SK-N-SH (cell line): Measurements from ENCODE around the gene SLC25A33. TPM values are rescaled to one million over a fixed set of nuclear protein-coding genes. Genes with fewer than 3 reads are reported as not detected.

Source experiments
- CTCF ChIA-PET: fragments of 300-600, 350-600 bp; formaldehyde crosslinking; extraction: SDS; loops from one replicate; lab custom pipeline; 2021; lab: Yijun Ruan, JAX
- POLR2A ChIA-PET: fragments of 350-600 bp; sonication (Branson Sonifier 250); formaldehyde crosslinking; extraction: SDS; loops from one replicate; lab custom pipeline; 2020; ENCODE audit warnings: antibody characterized with exemption, inconsistent platforms; lab: Yijun Ruan, JAX
- DNase-seq: peaks from one replicate; pipeline ENCODE4 v3.0.0; 2012
- H2AFZ ChIP-seq: fragments of 200-600 bp; sonication (generic); 2 replicates; pipeline ENCODE4 v1.8.1; 2016; ENCODE audit warnings: antibody characterized with exemption, mild to moderate bottlenecking, low read depth
- H3F3A ChIP-seq: fragments of 200-600 bp; sonication (generic); replicated peaks from 2 replicates; pipeline ENCODE3; 2016; ENCODE audit warnings: antibody characterized with exemption, mild to moderate bottlenecking; ENCODE audit not compliant: insufficient read depth
- H3K27ac ChIP-seq, 2 experiments: fragments of 200-500 bp in 1 of 2; fragments of 200-600 bp in 1 of 2; sonication (Bioruptor generic) in 1 of 2; sonication (generic), shearing (Covaris generic) in 1 of 2; 2 replicates each; pipeline versions ENCODE4 v1.5.1 to v1.6.1; 2014 to 2016; ENCODE audit warnings: low read depth in 2 of 2, inconsistent platforms in 1 of 2, low read length in 1 of 2, mild to moderate bottlenecking in 1 of 2, mixed read lengths in 1 of 2
- H3K27me3 ChIP-seq: fragments of 200-600 bp; sonication (generic), shearing (Covaris generic); 2 replicates; pipeline ENCODE4 v1.6.1; 2016; ENCODE audit warnings: mixed run types; ENCODE audit not compliant: insufficient read depth
- H3K36me3 ChIP-seq, 2 experiments: fragments of 200-500 bp in 1 of 2; fragments of 200-600 bp in 1 of 2; sonication (Bioruptor generic) in 1 of 2; sonication (generic) in 1 of 2; replicated peaks in 1 of 2; 2 replicates each; pipeline versions ENCODE3 to v1.5.1; 2014 to 2016; ENCODE audit warnings: low read length in 1 of 2, mild to moderate bottlenecking in 1 of 2; ENCODE audit not compliant: insufficient read depth in 2 of 2, control insufficient read depth in 1 of 2
- H3K4me1 ChIP-seq, 2 experiments: fragments of 200-500 bp in 1 of 2; fragments of 200-600 bp in 1 of 2; sonication (Bioruptor generic) in 1 of 2; sonication (generic), shearing (Covaris generic) in 1 of 2; 2 replicates each; pipeline versions ENCODE4 v1.5.1 to v1.6.1; 2014 to 2016; ENCODE audit warnings: low read depth in 1 of 2, low read length in 1 of 2, mixed run types in 1 of 2; ENCODE audit not compliant: insufficient read depth in 2 of 2, control insufficient read depth in 1 of 2
- H3K4me2 ChIP-seq: fragments of 200-600 bp; sonication (generic), shearing (Covaris generic); 2 replicates; pipeline ENCODE4 v1.6.1; 2017; ENCODE audit warnings: mixed run types
- H3K4me3 ChIP-seq, 2 experiments: fragments of 200-500 bp in 1 of 2; fragments of 200-600 bp in 1 of 2; sonication (Bioruptor generic) in 1 of 2; sonication (generic), shearing (Covaris generic) in 1 of 2; 2 replicates each; pipeline versions ENCODE4 v1.5.1 to v1.8.1; 2014 to 2016; ENCODE audit warnings: low read depth in 2 of 2, inconsistent platforms in 1 of 2, low read length in 1 of 2, mild to moderate bottlenecking in 1 of 2, mixed read lengths in 1 of 2, moderate library complexity in 1 of 2
- H3K79me2 ChIP-seq: fragments of 200-600 bp; sonication (generic); 2 replicates; pipeline ENCODE4 v1.8.1; 2017; ENCODE audit warnings: mild to moderate bottlenecking; ENCODE audit not compliant: insufficient read depth
- H3K9ac ChIP-seq: fragments of 200-600 bp; sonication (generic); 2 replicates; pipeline ENCODE4 v1.6.1; 2017; ENCODE audit warnings: mixed run types
- H3K9me2 ChIP-seq: fragments of 200-600 bp; sonication (generic); 2 replicates; pipeline ENCODE4 v1.6.1; 2017; ENCODE audit warnings: mixed run types
- H3K9me3 ChIP-seq: fragments of 200-600 bp; sonication (generic); 2 replicates; pipeline ENCODE4 v1.6.1; 2017; ENCODE audit warnings: mixed run types, mild to moderate bottlenecking, moderate library complexity
- H4K20me1 ChIP-seq: fragments of 200-600 bp; sonication (generic); 2 replicates; pipeline ENCODE4 v1.6.1; 2017; ENCODE audit warnings: mild to moderate bottlenecking, mixed run types; ENCODE audit not compliant: insufficient read depth
- ELF1 ChIP-seq: IDR thresholded peaks from 2 replicates; pipeline ENCODE4 v1.4.0; 2012
- EZH2phosphoT487 ChIP-seq: fragments of 200-600 bp; sonication (generic); IDR thresholded peaks from 2 replicates; pipeline ENCODE4 v1.6.1; 2017; ENCODE audit warnings: low read depth, mixed run types, mild to moderate bottlenecking, antibody characterized with exemption, moderate library complexity, borderline replicate concordance
- FOXM1 ChIP-seq: IDR thresholded peaks from 2 replicates; pipeline ENCODE4 v1.4.0; 2012; ENCODE audit warnings: low read depth, mild to moderate bottlenecking
- GATA2 ChIP-seq: sonication (generic); formaldehyde crosslinking; IDR thresholded peaks from 2 replicates; pipeline ENCODE4 v1.5.0; 2020; ENCODE audit warnings: mild to moderate bottlenecking, missing genetic modification reagents
- MEF2A ChIP-seq: IDR thresholded peaks from 2 replicates; pipeline ENCODE4 v1.4.0; 2012; ENCODE audit warnings: low read depth, borderline replicate concordance
- NRF1 ChIP-seq: IDR thresholded peaks from 2 replicates; pipeline ENCODE4 v1.6.1; 2012; ENCODE audit warnings: low read depth, mild to moderate bottlenecking, low read length
- POLR2AphosphoS5 ChIP-seq: IDR thresholded peaks from 2 replicates; pipeline ENCODE4 v1.6.1; 2012; ENCODE audit warnings: low read depth, low read length
- SMC3 ChIP-seq: IDR thresholded peaks from 2 replicates; pipeline ENCODE4 v1.6.1; 2012; ENCODE audit warnings: low read depth, low read length, improper control_type of control experiment
- TAF1 ChIP-seq: IDR thresholded peaks from 2 replicates; pipeline ENCODE4 v1.6.1; 2012; ENCODE audit warnings: low read depth, mild to moderate bottlenecking, low read length, moderate library complexity, borderline replicate concordance
- TCF12 ChIP-seq: IDR thresholded peaks from 2 replicates; pipeline ENCODE4 v1.4.0; 2012
- WGBS: methylation state at CpG from one replicate; pipeline ENCODE4 v1.1.6; 2017; ENCODE audit warnings: low lambda C conversion rate; 5-methylcytosine and 5-hydroxymethylcytosine counted together
- polyA plus RNA-seq, 3 experiments: library from polyadenylated mRNA; depleted of rRNA; stranded (reverse); fragments of >200 nt; gene quantifications; 2 replicates each; pipeline ENCODE4 v1.2.3, GENCODE V29; 2012
- TF ChIP-seq, protein P1 (sequence below): IDR thresholded peaks from 2 replicates; pipeline ENCODE4 v1.4.0; 2012; ENCODE audit warnings: low read depth, borderline replicate concordance
- TF ChIP-seq, protein P2 (sequence below): fragments of 200-600 bp; sonication (generic); IDR thresholded peaks from 2 replicates; pipeline ENCODE4 v1.6.1; 2017; ENCODE audit warnings: antibody characterized with exemption, mild to moderate bottlenecking, moderate library complexity

SLC25A33 gene
- polyA plus RNA-seq, 1 of the 3 experiments (the other 2 are of a cell fraction): 4.8 TPM

DNA sequence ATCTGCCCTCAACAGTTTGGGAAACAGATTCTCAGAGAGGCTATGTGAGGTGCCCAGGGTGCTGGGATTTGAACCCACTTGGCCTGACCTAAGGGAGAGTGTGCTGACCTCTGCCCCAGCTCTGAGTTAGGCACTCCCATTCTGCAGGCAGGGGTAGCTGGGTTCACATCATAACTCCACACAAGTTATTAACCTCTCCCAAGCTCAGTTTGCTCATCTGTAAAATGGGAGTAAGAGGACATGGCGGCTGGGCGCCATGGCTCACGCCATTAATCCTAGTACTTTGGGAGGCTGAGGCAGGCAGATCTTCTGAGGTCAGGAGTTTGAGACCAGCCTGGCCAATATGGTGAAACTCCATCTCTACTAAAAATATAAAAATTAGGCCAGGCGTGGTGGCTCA, 8.9 kb upstream of the SLC25A33 start:
- Histone ChIP-seq H3K9ac (no peak overlapping the region), H3K4me2 (no peak overlapping the region), H4K20me1 (no peaks in the 10 kb centered on the region), H3K4me1 (peaks cover 0 to 10% of the 10 kb centered on the region in 2 experiments; a peak in 1 of 4 replicates), H3K9me3 (no peaks in the 10 kb centered on the region), H3K79me2 (no peaks in the 10 kb centered on the region), H3K36me3 (no peaks in the 10 kb centered on the region), H3F3A (no peaks in the 10 kb centered on the region), H3K4me3 (no peak overlapping the region), H3K9me2 (no peaks in the 10 kb centered on the region), H3K27me3 (no peaks in the 10 kb centered on the region), H2AFZ (no peak overlapping the region), H3K27ac (no peak overlapping the region)
- 92% methylated on average over 4 of the region's 4 CpGs for WGBS
- ChIA-PET POLR2A (interaction anchor here (0.5 kb wide), 1 partner anchor 11 kb away, joined by 4 read pairs; no protein-coding TSS in a partner anchor), CTCF (interaction anchor here (1.1 to 1.5 kb wide), 6 partner anchors 9 to 389 kb away, joined by 3 to 4 read pairs (median 4); partner anchors contain the start of gene SLC25A33)
- DNase-seq: no peak
- no peak for TF ChIP-seq EZH2phosphoT487

DNA sequence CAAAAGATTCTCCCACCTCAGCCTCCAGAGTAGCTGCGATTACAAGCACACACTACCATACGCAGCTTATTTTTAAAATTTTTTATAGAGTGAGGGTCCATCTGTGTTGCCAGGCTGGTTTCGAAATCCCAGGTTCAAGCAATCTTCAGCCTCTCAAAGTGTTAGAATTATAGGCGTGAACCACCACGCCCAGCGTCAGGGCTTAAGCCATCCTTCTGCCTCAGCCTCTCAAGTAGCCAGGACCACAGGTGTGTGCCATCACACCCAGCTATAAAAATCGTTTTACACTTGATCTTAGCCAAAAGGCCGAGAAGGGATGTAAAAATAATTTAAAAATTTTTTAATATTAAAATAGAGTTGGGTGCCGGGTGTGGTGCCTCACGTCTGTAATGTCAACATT, 4.3 kb upstream of the SLC25A33 start:
- DNase-seq: no peak
- 87% methylated on average over 10 of the region's 10 CpGs for WGBS
- Histone ChIP-seq H3F3A (no peaks in the 10 kb centered on the region), H3K27me3 (no peaks in the 10 kb centered on the region), H3K4me3 (no peak overlapping the region), H3K36me3 (no peaks in the 10 kb centered on the region), H3K9ac (no peak overlapping the region), H2AFZ (no peak overlapping the region), H3K9me3 (no peaks in the 10 kb centered on the region), H3K9me2 (no peaks in the 10 kb centered on the region), H3K79me2 (peaks cover 1% of the 10 kb centered on the region), H3K4me1 (peaks cover 0 to 12% of the 10 kb centered on the region in 2 experiments; a peak in 1 of 4 replicates), H3K27ac (no peak overlapping the region), H3K4me2 (no peak overlapping the region), H4K20me1 (no peaks in the 10 kb centered on the region)
- CTCF ChIA-PET: interaction anchor here (1.3 kb wide), 1 partner anchor 39 kb away, joined by 5 read pairs; no protein-coding TSS in a partner anchor
- TF ChIP-seq ELF1: no peak
- no peak for TF ChIP-seq TCF12
- TF ChIP-seq, protein P1, sequence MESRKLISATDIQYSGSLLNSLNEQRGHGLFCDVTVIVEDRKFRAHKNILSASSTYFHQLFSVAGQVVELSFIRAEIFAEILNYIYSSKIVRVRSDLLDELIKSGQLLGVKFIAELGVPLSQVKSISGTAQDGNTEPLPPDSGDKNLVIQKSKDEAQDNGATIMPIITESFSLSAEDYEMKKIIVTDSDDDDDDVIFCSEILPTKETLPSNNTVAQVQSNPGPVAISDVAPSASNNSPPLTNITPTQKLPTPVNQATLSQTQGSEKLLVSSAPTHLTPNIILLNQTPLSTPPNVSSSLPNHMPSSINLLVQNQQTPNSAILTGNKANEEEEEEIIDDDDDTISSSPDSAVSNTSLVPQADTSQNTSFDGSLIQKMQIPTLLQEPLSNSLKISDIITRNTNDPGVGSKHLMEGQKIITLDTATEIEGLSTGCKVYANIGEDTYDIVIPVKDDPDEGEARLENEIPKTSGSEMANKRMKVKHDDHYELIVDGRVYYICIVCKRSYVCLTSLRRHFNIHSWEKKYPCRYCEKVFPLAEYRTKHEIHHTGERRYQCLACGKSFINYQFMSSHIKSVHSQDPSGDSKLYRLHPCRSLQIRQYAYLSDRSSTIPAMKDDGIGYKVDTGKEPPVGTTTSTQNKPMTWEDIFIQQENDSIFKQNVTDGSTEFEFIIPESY: no peak
- TF ChIP-seq SMC3: no peak
- no peak for TF ChIP-seq MEF2A
- TF ChIP-seq GATA2 (CRISPR knock-in tag): no peak
- TF ChIP-seq, protein P2, sequence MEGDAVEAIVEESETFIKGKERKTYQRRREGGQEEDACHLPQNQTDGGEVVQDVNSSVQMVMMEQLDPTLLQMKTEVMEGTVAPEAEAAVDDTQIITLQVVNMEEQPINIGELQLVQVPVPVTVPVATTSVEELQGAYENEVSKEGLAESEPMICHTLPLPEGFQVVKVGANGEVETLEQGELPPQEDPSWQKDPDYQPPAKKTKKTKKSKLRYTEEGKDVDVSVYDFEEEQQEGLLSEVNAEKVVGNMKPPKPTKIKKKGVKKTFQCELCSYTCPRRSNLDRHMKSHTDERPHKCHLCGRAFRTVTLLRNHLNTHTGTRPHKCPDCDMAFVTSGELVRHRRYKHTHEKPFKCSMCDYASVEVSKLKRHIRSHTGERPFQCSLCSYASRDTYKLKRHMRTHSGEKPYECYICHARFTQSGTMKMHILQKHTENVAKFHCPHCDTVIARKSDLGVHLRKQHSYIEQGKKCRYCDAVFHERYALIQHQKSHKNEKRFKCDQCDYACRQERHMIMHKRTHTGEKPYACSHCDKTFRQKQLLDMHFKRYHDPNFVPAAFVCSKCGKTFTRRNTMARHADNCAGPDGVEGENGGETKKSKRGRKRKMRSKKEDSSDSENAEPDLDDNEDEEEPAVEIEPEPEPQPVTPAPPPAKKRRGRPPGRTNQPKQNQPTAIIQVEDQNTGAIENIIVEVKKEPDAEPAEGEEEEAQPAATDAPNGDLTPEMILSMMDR: no peak
- no peak for TF ChIP-seq TAF1
- TF ChIP-seq POLR2AphosphoS5: no peak
- no peak for TF ChIP-seq NRF1
- no peak for TF ChIP-seq FOXM1
- POLR2A ChIA-PET: no interaction called here
